OCI-M1 (cell line): Measurements from ENCODE around the gene TMEM106C.

Source experiments
- DNase-seq: peaks from one replicate; lab custom pipeline; 2025; lab: John Stamatoyannopoulos, UW

Gene TMEM106C

GRCh38 chr12:47995981-47996401 lies 32.6 kb downstream of the TMEM106C start:
- DNase-seq, result no peak

DNA sequence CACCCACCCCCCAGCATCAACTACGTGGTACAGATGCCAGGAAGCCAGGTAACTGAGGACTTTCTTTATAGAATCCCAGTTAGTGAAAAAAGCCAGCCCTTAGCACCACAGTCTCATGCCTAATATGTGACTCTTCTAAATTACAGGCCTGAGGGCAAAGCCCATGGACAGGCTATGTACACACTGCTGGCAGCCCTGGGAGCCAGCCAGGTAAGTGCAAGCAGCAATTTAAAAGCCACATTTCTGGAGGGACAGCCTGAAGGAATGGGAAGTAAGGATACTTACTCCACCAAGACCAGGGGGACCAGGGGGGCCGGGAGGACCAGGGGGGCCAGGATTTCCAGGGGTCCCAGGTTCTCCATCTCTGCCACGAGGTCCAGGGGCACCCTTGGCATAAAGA lies 33.9 kb downstream of the TMEM106C start:
- DNase-seq, result no peak

DNA sequence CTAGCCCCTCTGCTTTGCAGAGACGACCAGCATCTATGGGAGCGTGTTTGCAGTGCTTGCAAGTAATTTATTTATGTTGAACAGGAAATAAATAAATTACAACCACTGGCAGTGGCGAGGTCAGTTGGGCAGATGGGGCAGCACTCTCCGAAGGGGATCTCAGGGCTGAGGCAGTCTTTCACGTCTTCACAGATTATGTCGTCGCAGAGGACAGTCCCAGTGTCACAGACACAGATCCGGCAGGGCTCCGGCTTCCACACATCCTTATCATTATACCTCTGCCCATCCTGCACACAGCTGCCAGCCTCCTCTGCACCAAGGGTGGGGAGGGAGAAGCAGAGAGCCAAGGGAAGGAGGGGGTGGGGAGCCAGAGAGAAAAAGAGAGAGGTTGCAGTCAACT lies 36.4 kb downstream of the TMEM106C start:
- no peak for DNase-seq

DNA sequence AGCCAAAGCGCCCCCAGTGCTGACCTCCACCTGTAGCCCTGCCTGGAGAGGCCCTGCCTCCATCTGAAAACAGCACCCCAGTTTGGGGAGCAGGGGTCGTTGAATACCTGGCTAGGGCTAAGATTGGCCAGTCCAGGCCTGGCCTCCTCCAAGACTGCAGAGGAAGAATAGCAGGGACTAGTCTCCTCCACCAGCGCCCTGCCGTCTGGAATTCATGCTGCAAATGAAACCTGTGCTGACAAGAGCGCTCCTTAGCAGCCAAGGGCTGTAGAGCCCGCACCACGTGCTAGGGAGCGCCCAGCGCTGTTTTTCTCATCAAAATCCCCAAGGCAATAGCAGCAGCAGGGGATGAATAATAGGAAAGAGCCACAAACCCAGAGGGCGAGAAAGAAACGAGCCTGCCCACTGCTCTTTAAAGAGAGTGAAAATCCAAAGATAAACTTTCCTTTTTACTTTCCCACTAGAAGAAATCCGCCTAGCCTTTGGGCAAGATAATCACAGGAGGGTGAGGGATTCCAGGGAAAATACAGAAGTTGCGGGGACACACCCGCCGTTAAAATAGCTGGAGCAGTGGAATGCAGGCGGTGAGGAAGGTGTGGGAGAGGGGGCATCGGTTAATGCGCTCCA lies 37.6 kb downstream of the TMEM106C start:
- DNase-seq, result peak; percentile 36

DNA sequence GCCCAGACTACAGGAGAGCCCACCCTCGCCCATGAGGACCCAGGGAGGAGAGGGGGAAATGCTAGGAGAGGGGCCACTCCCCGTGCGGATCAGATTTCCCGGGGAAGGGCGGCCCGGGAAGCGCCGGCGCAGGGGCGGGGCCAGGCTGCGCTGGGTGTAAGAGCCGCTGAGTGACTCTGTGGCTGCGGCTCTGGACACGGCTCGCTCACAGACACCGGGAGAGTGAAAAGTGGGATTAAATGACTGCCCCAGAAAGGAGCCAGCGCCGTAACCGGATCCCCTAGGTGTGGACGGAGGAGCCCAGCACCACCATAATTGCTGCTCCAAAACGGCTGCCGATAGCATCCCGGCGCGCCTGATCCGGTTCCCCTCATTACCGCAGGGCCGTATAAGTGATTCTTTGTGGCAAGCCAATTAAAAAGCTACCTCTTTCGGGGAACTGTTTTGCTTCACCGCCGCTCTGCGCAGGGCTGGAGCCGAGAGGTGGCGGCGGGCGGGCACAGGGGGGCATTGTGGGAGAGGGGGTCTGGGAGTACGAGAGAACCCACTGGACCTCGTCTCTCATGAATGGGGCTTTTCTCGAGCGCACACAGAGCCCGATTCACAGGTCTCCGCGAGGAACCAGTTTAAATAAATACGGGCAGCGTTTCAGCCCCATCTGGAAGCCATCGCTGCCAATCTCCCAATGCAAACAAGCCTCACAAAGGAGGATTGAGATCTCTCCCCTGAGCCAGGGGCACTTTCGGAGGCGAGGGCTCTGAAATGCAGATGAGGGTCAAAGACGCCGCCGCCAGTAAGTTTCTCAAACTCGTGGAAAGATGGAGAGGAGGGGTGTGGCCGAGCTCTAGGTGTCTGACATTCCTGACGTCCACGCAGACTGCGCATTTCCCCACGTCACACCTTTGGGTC lies 38.4 kb downstream of the TMEM106C start:
- DNase-seq, result no peak

GRCh38 chr12:48002414-48002730 lies 39.0 kb downstream of the TMEM106C start:
- no peak for DNase-seq

DNA sequence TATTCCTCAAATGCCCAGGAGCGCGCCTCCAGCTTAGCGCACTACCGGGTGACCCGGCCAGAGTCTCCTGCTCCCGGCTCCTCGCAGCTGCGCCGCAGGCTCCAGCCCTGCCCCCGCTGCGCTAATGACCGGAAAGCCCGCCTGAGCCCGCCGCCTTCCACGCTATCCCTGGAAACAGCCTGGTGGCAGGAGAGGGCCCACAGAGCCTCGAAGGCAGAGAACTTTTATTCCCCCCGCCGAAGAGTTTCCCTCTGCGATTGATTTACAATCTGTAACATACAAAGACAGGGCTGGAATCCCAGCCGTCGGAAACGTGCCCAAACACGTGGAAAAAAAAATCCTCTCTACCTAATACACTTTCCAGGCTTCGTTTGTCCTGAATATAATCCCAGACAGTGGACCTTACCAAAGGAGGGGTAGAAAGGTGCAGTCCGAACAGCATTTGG lies 39.4 kb downstream of the TMEM106C start:
- DNase-seq, result no peak

- no peak for DNase-seq
Measured at GRCh38 chr12:48003226-48004052, 40.0 kb downstream of the TMEM106C start.

DNA sequence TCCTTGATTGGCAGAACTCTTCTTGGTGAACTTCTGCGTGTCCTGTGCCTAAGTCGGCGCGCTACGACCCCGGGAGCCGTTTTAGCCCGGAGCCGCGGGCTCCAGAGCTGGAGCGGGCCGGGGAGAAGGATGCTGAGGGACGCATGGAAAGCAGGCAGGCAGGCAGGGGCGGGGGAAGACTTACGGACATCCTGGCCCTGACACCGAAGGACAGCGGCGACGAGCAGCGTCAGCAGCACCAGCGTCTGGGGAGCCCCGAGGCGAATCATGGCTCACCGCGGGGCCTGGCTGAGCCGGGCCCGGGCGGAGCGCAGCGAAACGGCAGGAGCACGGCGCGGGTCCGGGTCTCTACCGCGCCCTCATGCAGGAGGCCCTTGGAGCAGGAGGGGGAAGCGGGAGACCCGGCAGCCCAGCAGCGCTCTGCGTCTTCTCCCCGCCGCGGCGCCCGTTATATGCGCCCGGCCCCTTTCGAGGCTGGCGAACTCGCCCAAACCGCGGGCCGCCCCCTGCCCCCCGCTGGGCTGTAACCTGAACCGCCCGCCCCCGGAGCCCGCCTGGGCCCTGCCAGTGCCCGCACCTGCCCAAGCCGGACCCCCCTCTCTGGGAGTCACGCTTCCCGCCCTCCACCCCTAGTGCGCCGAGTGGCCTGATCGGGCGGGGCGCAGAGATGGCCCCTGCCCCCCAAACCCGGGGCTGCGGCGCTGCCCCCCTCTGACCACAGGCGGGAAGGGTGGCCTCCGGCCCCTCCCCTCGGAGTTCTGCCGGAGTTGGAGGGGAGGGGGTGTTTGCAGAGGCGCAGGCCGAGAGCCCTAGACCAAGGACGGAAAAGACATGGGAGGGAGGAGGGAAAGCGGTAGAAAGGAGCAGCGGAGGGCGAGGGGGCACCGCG lies 40.9 kb downstream of the TMEM106C start, which contains the start of gene COL2A1:
COL2A1 (minus strand) TSS at position 424 of the 889 bp plus-strand sequence; CDS start at position 269, 155 bp downstream.
- no peak for DNase-seq

GRCh38 chr12:48005001-48005749 lies 41.8 kb downstream of the TMEM106C start:
- no peak for DNase-seq

- DNase-seq, result no peak
Measured at GRCh38 chr12:48005750-48006021, 42.3 kb downstream of the TMEM106C start.

- no peak for DNase-seq
Measured at GRCh38 chr12:48007206-48007605, 43.8 kb downstream of the TMEM106C start.

DNA sequence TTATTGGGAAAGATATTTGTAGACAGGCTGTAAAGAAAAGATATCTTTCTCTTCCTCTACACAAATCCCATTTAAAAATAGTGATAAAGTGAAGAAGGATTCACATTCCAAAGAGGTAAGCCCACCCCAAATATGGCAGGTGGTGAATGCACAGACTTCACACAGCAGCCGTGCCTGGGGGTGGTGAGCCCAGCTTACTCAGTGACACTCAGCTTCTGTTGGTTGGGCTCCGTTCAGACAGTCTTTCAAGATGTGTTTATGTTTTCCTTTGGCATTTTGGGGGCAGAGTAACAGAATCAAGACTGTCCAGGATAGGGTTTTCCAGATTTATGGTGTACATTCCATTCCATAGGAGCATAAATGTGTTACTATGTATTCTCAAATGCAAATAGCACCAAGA lies 45.0 kb downstream of the TMEM106C start:
- no peak for DNase-seq

- DNase-seq, result no peak
Measured at GRCh38 chr12:48008950-48009349, 45.6 kb downstream of the TMEM106C start.

DNA sequence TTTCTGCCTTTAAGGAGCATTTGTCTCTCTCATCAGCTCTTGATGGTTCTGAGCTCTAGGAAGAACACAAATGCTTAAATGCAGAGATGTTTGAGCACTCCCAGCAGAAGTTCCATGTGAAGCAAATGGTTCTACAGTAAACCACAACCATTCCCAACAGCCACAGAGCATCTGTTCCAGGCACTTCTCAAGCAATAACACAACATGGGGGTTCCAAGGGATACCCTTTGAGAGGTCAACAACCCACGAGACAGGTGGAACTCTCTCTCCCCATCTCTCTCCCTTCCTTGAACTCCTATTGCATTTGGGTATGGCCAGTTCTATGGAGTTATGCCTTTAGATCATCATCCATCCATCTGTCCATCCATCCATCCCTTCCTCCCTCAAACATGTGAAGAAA lies 46.1 kb downstream of the TMEM106C start:
- DNase-seq, result no peak

- no peak for DNase-seq
Measured at GRCh38 chr12:48010366-48010970, 47.1 kb downstream of the TMEM106C start.

DNA sequence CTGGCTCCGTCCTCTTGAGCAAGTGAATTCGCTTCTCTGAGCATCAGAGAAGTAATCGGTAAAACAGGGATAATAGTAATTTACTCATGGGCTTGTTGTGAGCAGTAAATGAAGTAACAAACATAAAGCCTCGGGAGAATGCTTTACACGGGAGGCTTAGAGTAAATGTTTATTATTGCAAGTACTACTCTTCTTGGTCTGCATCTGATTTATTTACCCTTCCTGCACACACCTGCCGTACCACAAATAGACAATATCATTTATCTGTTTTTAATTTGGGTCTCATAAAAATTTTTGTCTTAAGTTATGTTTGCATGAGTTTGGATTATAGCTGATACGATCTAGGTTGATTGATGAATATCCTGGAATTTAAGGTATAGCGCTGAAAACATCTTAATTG lies 48.7 kb downstream of the TMEM106C start:
- DNase-seq, result no peak

- DNase-seq, result no peak
Measured at GRCh38 chr12:48013287-48013686, 49.9 kb downstream of the TMEM106C start.

GRCh38 chr12:48015129-48015528 lies 51.7 kb downstream of the TMEM106C start:
- DNase-seq, result no peak

- DNase-seq, result no peak
Measured at GRCh38 chr12:48015954-48016353, 52.6 kb downstream of the TMEM106C start.
